Duodenal mucosa (tissue), 2 donors: Measurements from ENCODE around the gene ASPHD1.
"Not testable (repeated sequence)": the region's sequence is repeated elsewhere in the genome, so short reads cannot be mapped to it uniquely, and the experiment has no call there.

Source experiments
- H3K27ac ChIP-seq: one replicate; pipeline ENCODE4 v1.7.0; 2013; ENCODE audit warnings: low read depth, low read length
- H3K27me3 ChIP-seq, 2 donors: one replicate each; pipeline ENCODE4 v1.7.0; 2013; ENCODE audit warnings: low read length in 2 of 2, control low read depth in 1 of 2; ENCODE audit not compliant: insufficient read depth in 2 of 2, control insufficient read depth in 1 of 2
- H3K36me3 ChIP-seq, 2 donors: one replicate each; pipeline ENCODE4 v1.7.0; 2013; ENCODE audit warnings: low read length in 2 of 2, control low read depth in 1 of 2; ENCODE audit not compliant: insufficient read depth in 2 of 2, control insufficient read depth in 1 of 2
- H3K4me1 ChIP-seq, 2 donors: one replicate each; pipeline ENCODE4 v1.7.0; 2013; ENCODE audit warnings: low read length in 2 of 2, control low read depth in 1 of 2; ENCODE audit not compliant: insufficient read depth in 2 of 2, control insufficient read depth in 1 of 2
- H3K4me3 ChIP-seq, 2 donors: one replicate each; pipeline ENCODE4 v1.7.0; 2013; ENCODE audit warnings: low read length in 2 of 2, low read depth in 1 of 2
- H3K9ac ChIP-seq, 2 donors: one replicate each; pipeline ENCODE4 v1.7.0; 2013; ENCODE audit warnings: low read length in 2 of 2, low read depth in 1 of 2
- H3K9me3 ChIP-seq, 2 donors: one replicate each; pipeline ENCODE4 v1.7.0; 2013; ENCODE audit warnings: low read length in 2 of 2, control low read depth in 1 of 2; ENCODE audit not compliant: control insufficient read depth in 1 of 2

ASPHD1 gene

GRCh38 chr16:29862884-29863668 lies 37.2 kb upstream of the ASPHD1 start, which contains the start of gene CDIPT:
CDIPT (minus strand) TSS chr16:29863226; CDS start chr16:29862857, 369 bp downstream.
- Histone ChIP-seq H3K9me3 (no peaks in the 10 kb centered on the region), H3K4me3 (peak within 1 kb of the TSS; percentile 87 to 97), H3K4me1 (peaks cover 19 to 24% of the 10 kb centered on the region in 2 donors), H3K36me3 (peaks cover 5 to 27% of the 10 kb centered on the region in 2 donors), H3K9ac (peak within 1 kb of the TSS; percentile 74 to 94), H3K27me3 (no peaks in the 10 kb centered on the region), H3K27ac (peak within 1 kb of the TSS; percentile 64)

DNA sequence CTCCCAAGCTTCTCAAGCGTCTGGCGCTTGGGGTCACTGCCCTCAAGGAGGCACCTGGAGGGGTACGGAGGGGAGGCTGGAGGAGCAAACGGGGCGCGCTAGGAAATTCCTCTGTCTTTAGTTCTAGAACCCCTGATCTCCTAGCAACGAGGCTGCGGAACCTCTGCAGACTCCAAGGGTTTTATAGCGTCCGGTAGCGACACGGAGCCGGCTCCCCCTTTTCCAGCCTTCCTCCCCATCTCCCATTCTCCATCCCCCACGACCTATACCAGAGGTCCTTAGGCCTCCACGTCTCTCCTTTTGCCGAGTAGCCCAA lies 36.7 kb upstream of the ASPHD1 start:
- peaks cover 19 to 24% of the 10 kb centered on the region in 2 donors for H3K4me1 ChIP-seq
- H3K36me3 ChIP-seq: peaks cover 3 to 22% of the 10 kb centered on the region in 2 donors
- H3K27me3 ChIP-seq: no peaks in the 10 kb centered on the region
- no peaks in the 10 kb centered on the region for H3K9me3 ChIP-seq
- H3K9ac ChIP-seq: peak overlapping the region; percentile 74 to 94
- H3K4me3 ChIP-seq: peak overlapping the region; percentile 54 to 87
- H3K27ac ChIP-seq: no peak overlapping the region

DNA sequence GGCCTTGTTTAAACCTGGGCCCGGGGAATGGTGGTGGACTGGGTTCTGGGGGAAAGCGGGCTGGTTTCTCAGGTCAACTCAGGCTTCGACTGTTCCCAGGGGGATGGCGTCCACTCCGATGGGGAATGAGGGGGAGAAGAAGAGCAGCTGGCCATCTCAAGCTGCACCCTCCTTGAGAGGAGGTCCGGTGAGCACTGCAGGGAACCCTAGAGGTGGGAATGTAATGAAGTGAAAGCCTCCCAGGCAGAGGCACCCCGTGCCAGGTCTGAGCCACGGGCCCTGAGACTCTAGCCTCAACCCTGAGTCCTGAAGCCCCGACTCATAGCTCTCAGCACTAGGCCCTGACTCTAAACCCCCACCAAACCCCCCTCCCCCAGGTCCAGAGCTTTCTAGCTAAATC lies 36.1 kb upstream of the ASPHD1 start:
- peaks cover 19 to 24% of the 10 kb centered on the region in 2 donors for H3K4me1 ChIP-seq
- H3K9me3 ChIP-seq: no peaks in the 10 kb centered on the region
- H3K36me3 ChIP-seq: peaks cover 0 to 17% of the 10 kb centered on the region in 2 donors
- no peaks in the 10 kb centered on the region for H3K27me3 ChIP-seq
- no peak overlapping the region for H3K27ac ChIP-seq
- H3K4me3 ChIP-seq: no peak overlapping the region
- H3K9ac ChIP-seq: no peak overlapping the region

- Histone ChIP-seq H3K36me3 (no peaks in the 10 kb centered on the region), H3K9me3 (no peaks in the 10 kb centered on the region), H3K27me3 (no peaks in the 10 kb centered on the region), H3K9ac (no peak overlapping the region), H3K4me1 (peaks cover 3 to 4% of the 10 kb centered on the region in 2 donors), H3K27ac (no peak overlapping the region), H3K4me3 (no peak overlapping the region)
Measured at GRCh38 chr16:29868396-29869009, 31.8 kb upstream of the ASPHD1 start.

DNA sequence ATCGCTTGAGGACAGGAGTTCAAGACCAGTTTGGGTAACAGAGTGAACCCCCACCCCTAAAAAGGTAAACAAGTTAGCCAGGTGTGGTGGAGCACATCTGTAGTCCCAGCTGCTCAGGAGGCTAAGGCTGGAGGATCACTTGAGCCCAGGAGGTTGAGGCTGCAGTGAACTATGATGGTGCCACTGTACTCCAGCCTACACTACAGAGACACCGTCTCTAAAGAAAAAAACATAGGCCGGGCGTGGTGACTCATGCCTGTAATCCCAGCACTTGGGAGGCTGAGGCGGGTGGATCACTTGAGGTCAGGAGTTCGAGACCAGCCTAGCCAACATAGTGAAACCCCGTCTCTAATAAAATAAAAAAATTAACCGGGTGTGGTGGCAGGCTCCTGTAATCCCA lies 31.2 kb upstream of the ASPHD1 start:
- H3K27ac ChIP-seq, H3K9me3 ChIP-seq, H3K36me3 ChIP-seq, H3K4me1 ChIP-seq, H3K4me3 ChIP-seq, H3K9ac ChIP-seq, H3K27me3 ChIP-seq: not testable (repeated sequence)

GRCh38 chr16:29871822-29872546 lies 28.3 kb upstream of the ASPHD1 start:
- Histone ChIP-seq H3K36me3 (no peaks in the 10 kb centered on the region), H3K27ac (no peak overlapping the region), H3K4me1 (peaks cover 0 to 3% of the 10 kb centered on the region in 2 donors), H3K9me3 (no peaks in the 10 kb centered on the region), H3K9ac (no peak overlapping the region), H3K27me3 (peaks cover 4% of the 10 kb centered on the region in 2 donors), H3K4me3 (no peak overlapping the region)

- no peaks in the 10 kb centered on the region for H3K36me3 ChIP-seq
- no peak overlapping the region for H3K27ac ChIP-seq
- no peak overlapping the region for H3K9ac ChIP-seq
Measured at GRCh38 chr16:29873319-29873718, 27.0 kb upstream of the ASPHD1 start.

DNA sequence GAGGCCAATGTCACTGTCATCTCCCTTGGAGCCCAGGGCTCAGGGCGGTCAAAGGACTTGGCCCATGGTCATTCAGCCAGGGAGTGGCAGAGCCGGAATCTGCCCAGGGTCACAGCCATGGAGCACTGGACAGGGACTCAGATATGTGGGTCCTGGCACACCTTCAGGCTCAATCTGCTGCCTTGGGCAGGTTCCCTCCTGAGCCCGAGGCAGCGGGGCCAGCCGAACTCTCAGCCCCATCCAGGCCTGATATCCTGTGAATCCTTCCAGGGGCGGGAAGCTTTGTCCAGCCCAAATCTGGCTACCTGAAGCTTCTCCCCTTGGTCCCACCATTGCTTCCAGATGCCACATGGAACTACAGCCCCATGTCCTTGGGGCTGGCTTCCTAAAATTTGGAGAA lies 25.1 kb upstream of the ASPHD1 start:
- H3K27me3 ChIP-seq: peaks cover 9 to 12% of the 10 kb centered on the region in 2 donors
- H3K36me3 ChIP-seq: no peaks in the 10 kb centered on the region

More at GRCh38 chr16:29873319-29873718, 27.0 kb upstream of the ASPHD1 start:
- Histone ChIP-seq H3K4me3 (no peak overlapping the region), H3K4me1 (peaks cover 0 to 3% of the 10 kb centered on the region in 2 donors), H3K9me3 (no peaks in the 10 kb centered on the region), H3K27me3 (peaks cover 9 to 12% of the 10 kb centered on the region in 2 donors)

GRCh38 chr16:29876217-29876593 lies 24.1 kb upstream of the ASPHD1 start:
- H3K36me3 ChIP-seq: no peaks in the 10 kb centered on the region
- peaks cover 9 to 12% of the 10 kb centered on the region in 2 donors for H3K27me3 ChIP-seq
- no peak overlapping the region for H3K27ac ChIP-seq
- H3K9me3 ChIP-seq: no peaks in the 10 kb centered on the region
- peaks cover 0 to 3% of the 10 kb centered on the region in 2 donors for H3K4me1 ChIP-seq
- peak overlapping the region in 1 of 2 donors; percentile 22 for H3K4me3 ChIP-seq
- H3K9ac ChIP-seq: no peak overlapping the region

More for the DNA sequence above, 25.1 kb upstream of the ASPHD1 start:
- Histone ChIP-seq H3K27ac (no peak overlapping the region), H3K9ac (no peak overlapping the region), H3K9me3 (no peaks in the 10 kb centered on the region), H3K4me3 (no peak overlapping the region), H3K4me1 (peaks cover 0 to 3% of the 10 kb centered on the region in 2 donors)
